ENCODE data around the gene AUTS2. TPM values are rescaled to one million over a fixed set of nuclear protein-coding genes. Genes with fewer than 3 reads are reported as not detected.

Gene AUTS2
- total and polyA plus RNA-seq, 4 donors = 4.9 to 24.4 (median 7.0) TPM

GRCh38 chr7:70334295-70334694 lies 736.0 kb downstream of the AUTS2 start:
- no peak overlapping the region for H3K27ac ChIP-seq (ENCODE audit: low read depth in 1 of 2, low read length in 2 of 2)
- 94% methylated on average over 2 of the region's 2 CpGs for WGBS
- TF ChIP-seq YY1 (IDR thresholded peaks at IDR 0.05) (no peak), JUND (IDR thresholded peaks at IDR 0.05) (no peak), EGR1 (IDR thresholded peaks at IDR 0.05; ENCODE audit: low read depth in 2 of 2) (no peak), HNF4G (IDR thresholded peaks at IDR 0.05) (no peak), ZBTB33 (IDR thresholded peaks at IDR 0.05) (no peak), GABPA (IDR thresholded peaks at IDR 0.05 in 1 of 2, conservative IDR thresholded peaks at IDR 0.05 in 1 of 2) (no peak), TAF1 (conservative IDR thresholded peaks at IDR 0.05) (no peak), RXRA (IDR thresholded peaks at IDR 0.05) (no peak), MAX (IDR thresholded peaks at IDR 0.05) (no peak), NR2F2 (IDR thresholded peaks at IDR 0.05) (no peak), FOXA1 (IDR thresholded peaks at IDR 0.05) (no peak), FOXA2 (IDR thresholded peaks at IDR 0.05) (no peak), ATF3 (IDR thresholded peaks at IDR 0.05) (no peak), CTCF (IDR thresholded peaks at IDR 0.05; ENCODE audit: low read depth, low read length, missing input control) (no peak), RAD21 (IDR thresholded peaks at IDR 0.05) (no peak), REST (IDR thresholded peaks at IDR 0.05) (no peak), SP1 (IDR thresholded peaks at IDR 0.05) (no peak), HNF4A (conservative IDR thresholded peaks at IDR 0.05) (no peak)
- DNase-seq (ENCODE audit: low spot score) = no peak
- no peaks in the 10 kb centered on the region for H3K9me3 ChIP-seq (ENCODE audit: control insufficient read depth in 4 of 4, low read length in 3 of 4)
- H3K9ac ChIP-seq (ENCODE audit: low read depth in 1 of 2, low read length in 2 of 2) = no peak overlapping the region
- no peaks in the 10 kb centered on the region for H3K4me1 ChIP-seq (ENCODE audit: control insufficient read depth in 4 of 4, insufficient read depth in 4 of 4, low read length in 3 of 4)
- H3K27me3 ChIP-seq (ENCODE audit: control insufficient read depth in 4 of 4, insufficient read depth in 4 of 4, low read length in 3 of 4) = no peaks in the 10 kb centered on the region
- H3K4me3 ChIP-seq (ENCODE audit: low read depth in 1 of 3, low read length in 3 of 3) = no peak overlapping the region
- no peaks in the 10 kb centered on the region for H3K36me3 ChIP-seq (ENCODE audit: control insufficient read depth in 4 of 4, insufficient read depth in 3 of 4, low read depth in 1 of 4, low read length in 3 of 4)
